CD14-positive monocyte (primary cell): ENCODE measurements around the gene AMPH. TPM values are rescaled to one million over a fixed set of nuclear protein-coding genes. Genes with fewer than 3 reads are reported as not detected.

ENCODE experiments used
- DNase-seq, 3 donors: peaks; one replicate each; pipeline ENCODE4 v3.0.0-alpha.2; 2011 to 2022
- H2AFZ ChIP-seq: 2 replicates; pipeline ENCODE4 v1.6.0; 2012; ENCODE audit warnings: mild to moderate bottlenecking, low read depth, low read length, inconsistent platforms; ENCODE audit not compliant: insufficient read depth, poor library complexity, severe bottlenecking
- H3K27ac ChIP-seq, 2 donors: 1 replicate in 1 of 2; 2 replicates in 1 of 2; pipeline ENCODE4 v1.5.1; 2012 to 2013; ENCODE audit warnings: low read length in 2 of 2, control low read depth in 1 of 2, inconsistent platforms in 1 of 2, low read depth in 1 of 2, mild to moderate bottlenecking in 1 of 2
- H3K27me3 ChIP-seq, 2 donors: one replicate each; pipeline versions ENCODE4 v1.6.0 to v1.6.1; 2011 to 2013; ENCODE audit warnings: low read length in 2 of 2; ENCODE audit not compliant: control insufficient read depth in 2 of 2, insufficient read depth in 2 of 2
- H3K36me3 ChIP-seq, 2 donors: replicated peaks in 1 of 2; 1 replicate in 1 of 2; 2 replicates in 1 of 2; pipeline versions ENCODE4 v1.5.1 to v1.6.1; 2012 to 2013; ENCODE audit warnings: low read length in 2 of 2, control low read depth in 1 of 2, inconsistent platforms in 1 of 2, mild to moderate bottlenecking in 1 of 2; ENCODE audit not compliant: insufficient read depth in 2 of 2, control insufficient read depth in 1 of 2
- H3K4me1 ChIP-seq, 2 donors: 1 replicate in 1 of 2; 2 replicates in 1 of 2; pipeline versions ENCODE4 v1.5.1 to v1.6.1; 2012 to 2013; ENCODE audit warnings: low read length in 2 of 2, control low read depth in 1 of 2, inconsistent platforms in 1 of 2, mild to moderate bottlenecking in 1 of 2, moderate library complexity in 1 of 2; ENCODE audit not compliant: insufficient read depth in 2 of 2, control insufficient read depth in 1 of 2
- H3K4me2 ChIP-seq: replicated peaks from 2 replicates; pipeline ENCODE3; 2012; ENCODE audit warnings: low read length, moderate library complexity, mild to moderate bottlenecking; ENCODE audit not compliant: poor library complexity, severe bottlenecking; ENCODE audit errors: extremely low read depth
- H3K4me3 ChIP-seq, 3 experiments: fragments of 200-600 bp in 1 of 3; sonication (generic) in 1 of 3; replicated peaks in 1 of 3; 1 replicate in 2 of 3; 2 replicates in 1 of 3; pipeline ENCODE4 v1.5.1; 2011 to 2013; ENCODE audit warnings: low read length in 3 of 3, mild to moderate bottlenecking in 3 of 3, control low read depth in 2 of 3, low read depth in 2 of 3, inconsistent platforms in 1 of 3, moderate library complexity in 1 of 3
- H3K79me2 ChIP-seq: 2 replicates; pipeline ENCODE4 v1.6.0; 2012; ENCODE audit warnings: mild to moderate bottlenecking, control low read depth, inconsistent platforms, low read length, moderate library complexity; ENCODE audit not compliant: insufficient read depth
- H3K9ac ChIP-seq: 2 replicates; pipeline ENCODE4 v1.6.0; 2017; ENCODE audit warnings: low read length, mild to moderate bottlenecking; ENCODE audit not compliant: insufficient read depth, poor library complexity, severe bottlenecking
- H3K9me3 ChIP-seq, 2 donors: replicated peaks in 1 of 2; 1 replicate in 1 of 2; 2 replicates in 1 of 2; pipeline versions ENCODE4 v1.5.1 to v1.6.1; 2012 to 2013; ENCODE audit warnings: low read length in 2 of 2, control low read depth in 1 of 2; ENCODE audit not compliant: control insufficient read depth in 1 of 2, insufficient read depth in 1 of 2
- H4K20me1 ChIP-seq: 2 replicates; pipeline ENCODE4 v1.6.0; 2012; ENCODE audit warnings: mild to moderate bottlenecking, low read length, control low read depth, moderate library complexity; ENCODE audit not compliant: insufficient read depth
- H3K27ac Mint-ChIP-seq, 7 donors: one replicate each; pipeline ENCODE4 v1.8.0; 2020; ENCODE audit warnings: mild to moderate bottlenecking in 7 of 7, mixed read lengths in 7 of 7, moderate library complexity in 6 of 7, inconsistent platforms in 2 of 7
- H3K27me3 Mint-ChIP-seq, 3 donors: one replicate each; pipeline ENCODE4 v1.8.0; 2021 to 2022; ENCODE audit warnings: low read depth in 3 of 3, mild to moderate bottlenecking in 3 of 3, mixed read lengths in 3 of 3, moderate library complexity in 3 of 3, inconsistent platforms in 1 of 3
- H3K36me3 Mint-ChIP-seq, 2 donors: one replicate each; pipeline ENCODE4 v1.8.0; 2020; ENCODE audit warnings: mixed read lengths in 2 of 2, inconsistent platforms in 1 of 2, mild to moderate bottlenecking in 1 of 2
- H3K4me1 Mint-ChIP-seq: one replicate; pipeline ENCODE4 v1.8.0; 2020; ENCODE audit warnings: mild to moderate bottlenecking, mixed read lengths
- H3K4me3 Mint-ChIP-seq, 2 donors: one replicate each; pipeline ENCODE4 v1.8.0; 2020; ENCODE audit warnings: mild to moderate bottlenecking in 2 of 2, mixed read lengths in 2 of 2, moderate library complexity in 1 of 2
- H3K9me3 Mint-ChIP-seq, 7 donors: one replicate each; pipeline ENCODE4 v1.8.0; 2020 to 2022; ENCODE audit warnings: mixed read lengths in 7 of 7, mild to moderate bottlenecking in 6 of 7, moderate library complexity in 6 of 7, inconsistent platforms in 2 of 7
- CTCF ChIP-seq: fragments of 200-600 bp; IDR thresholded peaks from one replicate; pipeline ENCODE4 v1.8.0; 2022; ENCODE audit warnings: antibody characterized with exemption, mild to moderate bottlenecking
- WGBS: methylation state at CpG from one replicate; pipeline ENCODE4 v1.1.5; 2013; ENCODE audit warnings: missing lambda C conversion rate; ENCODE audit not compliant: insufficient coverage; 5-methylcytosine and 5-hydroxymethylcytosine counted together
- intact Hi-C, 2 donors: fragments of 100-400 bp; cut with micrococcal nuclease; formaldehyde crosslinking; loops; one replicate each; pipeline versions ENCODE4 v1.15.0 to v1.15.1; 2023
- polyA plus RNA-seq, 3 donors: library from polyadenylated mRNA; depleted of rRNA in 1 of 3; unstranded in 2 of 3; stranded (reverse) in 1 of 3; fragments of 300-500 nt in 2 of 3; fragments of >200 nt in 1 of 3; fragmentation: Illumina TruSeq in 2 of 3; gene quantifications; 1 replicate in 2 of 3; 2 replicates in 1 of 3; pipeline ENCODE4 v1.2.3, GENCODE V29; 2012 to 2021

Gene AMPH
- polyA plus RNA-seq, 3 donors, result 0.61 to 0.96 (median 0.67) TPM

DNA sequence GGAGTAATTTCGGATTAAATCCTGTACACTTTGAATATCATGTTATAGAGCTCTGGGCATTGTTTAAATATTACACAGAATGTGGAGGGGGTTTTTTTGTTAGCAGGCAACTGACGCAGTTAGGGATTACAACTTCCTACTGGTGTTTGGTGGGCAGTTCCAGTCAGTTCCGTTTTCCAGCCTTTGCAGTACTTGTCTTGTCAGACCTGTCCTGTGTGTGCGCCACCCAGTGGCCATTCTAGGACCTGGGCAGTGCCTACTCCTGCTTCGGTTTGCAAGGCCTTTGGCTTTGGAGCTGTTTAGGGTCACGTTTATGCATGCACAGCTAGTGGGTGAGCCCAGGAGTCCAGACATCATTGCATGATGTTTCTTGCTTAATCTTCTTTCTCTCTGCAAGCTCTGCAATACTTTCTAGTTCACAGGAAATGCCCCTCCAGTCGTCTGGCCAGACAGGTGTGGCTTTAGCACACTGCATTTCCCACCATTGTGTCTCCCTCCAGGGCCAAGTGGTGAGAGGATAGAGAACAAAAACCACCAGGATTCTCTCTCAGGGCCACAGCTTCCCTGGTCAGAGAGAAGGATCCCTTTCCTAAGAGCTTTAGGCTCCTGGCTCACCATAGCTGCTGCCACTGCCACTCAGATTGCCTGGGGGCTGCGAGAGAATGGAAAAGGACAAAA, 261.2 kb downstream of the AMPH start:
- peak; percentile 96 for TF ChIP-seq CTCF
- Mint-ChIP-seq H3K4me3 (peak overlapping the region in 1 of 2 donors; percentile 65), H3K4me1 (peaks cover 30% of the 10 kb centered on the region), H3K36me3 (peaks cover 3 to 18% of the 10 kb centered on the region in 2 donors), H3K27ac (peak overlapping the region; percentile 87 to 99 (median 97)), H3K27me3 (no peaks in the 10 kb centered on the region), H3K9me3 (no peaks in the 10 kb centered on the region)
- peak overlapping the region; percentile 36 for H2AFZ ChIP-seq
- DNase-seq, result peak; percentile 95 to 99 (median 99)
- no peaks in the 10 kb centered on the region for H3K9me3 ChIP-seq
- H3K4me2 ChIP-seq, result peak overlapping the region; percentile 31
- WGBS, result 0% methylated on average over 5 of the region's 8 CpGs
- H3K27me3 ChIP-seq, result no peaks in the 10 kb centered on the region
- H3K9ac ChIP-seq, result no peak overlapping the region
- H3K79me2 ChIP-seq, result peaks cover 21% of the 10 kb centered on the region
- intact Hi-C loops, result loop anchor here (2.0 to 10.0 kb wide), 3 partner anchors 155 to 263 kb away; no protein-coding TSS in a partner anchor
- H3K4me3 ChIP-seq, result peak overlapping the region in 1 of 3 experiments; percentile 29
- peaks cover 5 to 8% of the 10 kb centered on the region in 2 donors for H3K36me3 ChIP-seq
- no peaks in the 10 kb centered on the region for H4K20me1 ChIP-seq
- peak overlapping the region; percentile 76 to 88 for H3K27ac ChIP-seq
- H3K4me1 ChIP-seq, result peaks cover 33% of the 10 kb centered on the region in 2 donors

GRCh38 chr7:38368191-38368605, 263.0 kb downstream of the AMPH start:
- 13% methylated on average over 5 of the region's 5 CpGs for WGBS
- intact Hi-C loops, result no loop called here
- H3K4me3 Mint-ChIP-seq, result no peak overlapping the region
- Histone ChIP-seq H3K9ac (no peak overlapping the region), H3K4me3 (no peak overlapping the region), H3K79me2 (peaks cover 29% of the 10 kb centered on the region), H3K36me3 (peaks cover 2 to 4% of the 10 kb centered on the region in 2 donors), H3K9me3 (no peaks in the 10 kb centered on the region), H3K4me2 (no peak overlapping the region), H4K20me1 (no peaks in the 10 kb centered on the region), H3K27ac (peak overlapping the region; percentile 76 to 88), H3K4me1 (peaks cover 39 to 41% of the 10 kb centered on the region in 2 donors), H3K27me3 (no peaks in the 10 kb centered on the region), H2AFZ (peak overlapping the region; percentile 57)
- no peaks in the 10 kb centered on the region for H3K9me3 Mint-ChIP-seq
- H3K27me3 Mint-ChIP-seq, result peaks cover 0 to 1% (median 0%) of the 10 kb centered on the region in 3 donors
- TF ChIP-seq CTCF, result peak; percentile 91
- H3K36me3 Mint-ChIP-seq, result peaks cover 3 to 21% of the 10 kb centered on the region in 2 donors
- peak overlapping the region; percentile 87 to 99 (median 97) for H3K27ac Mint-ChIP-seq
- peaks cover 39% of the 10 kb centered on the region for H3K4me1 Mint-ChIP-seq
- DNase-seq, result peak; percentile 94 to 99 (median 94)
